ENCODE results near the gene INO80E. TPM values are rescaled to one million over a fixed set of nuclear protein-coding genes. Genes with fewer than 3 reads are reported as not detected.

The INO80E gene
- total and polyA plus RNA-seq, 2 of the 8 experiments (the other 6 are each of a cell fraction or from before 2014, with no cell fraction given) = 43.0 to 91.2 TPM

GRCh38 chr16:30032083-30032819 is 36.2 kb downstream of the INO80E start:
- peaks cover 0 to 14% (median 5%) of the 10 kb centered on the region in 4 experiments; a peak in 2 of 7 replicates for H3K27me3 ChIP-seq (replicated peaks in 1 of 4; ENCODE audit: control insufficient read depth in 3 of 4, extremely low read depth in 1 of 4, insufficient read depth in 3 of 4, low read length in 3 of 4)
- peak overlapping the region in 1 of 4 experiments; percentile 90; a peak in 3 of 8 replicates for H3K4me3 ChIP-seq (ENCODE audit: extremely low read depth in 1 of 4, insufficient read depth in 2 of 4, low read depth in 3 of 4, low read length in 4 of 4)
- 16% methylated on average over 10 of the region's 12 CpGs; no CpG with 5 or more reads in 1 of the 2 experiments for WGBS, 2 experiments (ENCODE audit: extremely low coverage in 1 of 2, insufficient coverage in 1 of 2, insufficient read length in 1 of 2, insufficient replicate concordance in 2 of 2, low coverage in 1 of 2, low lambda C conversion rate in 2 of 2, missing lambda C conversion rate in 1 of 2)
- FAIRE-seq = peak; percentile 90
- no peak overlapping the region for H4K91ac ChIP-seq (replicated peaks; ENCODE audit: insufficient read length, low read length)
- H3K4me2 ChIP-seq (ENCODE audit: insufficient read depth in 1 of 2, low read depth in 2 of 2, low read length in 2 of 2) = peak overlapping the region; percentile 76 to 84; a peak in 3 of 4 replicates
- H3K14ac ChIP-seq (ENCODE audit: insufficient read length) = no peak overlapping the region
- no peak overlapping the region for H2AFZ ChIP-seq (ENCODE audit: low read length)
- H2BK12ac ChIP-seq (ENCODE audit: low read depth, low read length) = peak overlapping the region; percentile 75; the same call in 1 of the 2 replicates
- CTCF ChIA-PET (ENCODE audit: partially characterized antibody) = interaction anchor here (0.6 to 3.0 kb wide), 52 partner anchors 8 to 389 kb away, joined by 3 to 25 read pairs (median 6); partner anchors contain the start of genes ASPHD1, C16orf92, KCTD13 and PAGR1
- peaks cover 0 to 2% (median 0%) of the 10 kb centered on the region in 4 experiments; a peak in 1 of 8 replicates for H3K36me3 ChIP-seq (ENCODE audit: control insufficient read depth in 2 of 4, insufficient read depth in 4 of 4, low read length in 3 of 4)
- peaks cover 5% of the 10 kb centered on the region; the same call in 1 of the 2 replicates for H3K79me1 ChIP-seq (ENCODE audit: low read depth, low read length)
- H3K9ac ChIP-seq (replicated peaks in 1 of 4; ENCODE audit: extremely low read depth in 1 of 4, low read depth in 3 of 4, low read length in 3 of 4) = no peak overlapping the region
- H3K23me2 ChIP-seq (ENCODE audit: low read depth, low read length) = peaks cover 10% of the 10 kb centered on the region; the same call in 1 of the 2 replicates
- H2BK5ac ChIP-seq (ENCODE audit: low read depth, low read length) = no peak overlapping the region
- peak; percentile 51 to 86 for DNase-seq (ENCODE audit: low read depth in 1 of 2, low spot score in 2 of 2)
- H3K56ac ChIP-seq (replicated peaks; ENCODE audit: insufficient read length, low read depth, low read length) = no peak overlapping the region
- no peak overlapping the region for H2BK15ac ChIP-seq (ENCODE audit: low read length)
- no peak overlapping the region for H3K27ac ChIP-seq (ENCODE audit: low read depth, low read length)
- peaks cover 12 to 13% of the 10 kb centered on the region in 2 experiments for H4K20me1 ChIP-seq (replicated peaks in 1 of 2; ENCODE audit: control insufficient read depth in 1 of 2, insufficient read depth in 2 of 2, low read length in 2 of 2)
- H4K8ac ChIP-seq (ENCODE audit: extremely low read depth, insufficient read depth, low read length) = no peak overlapping the region; the same call in 1 of the 2 replicates
- H2BK120ac ChIP-seq (replicated peaks; ENCODE audit: low read depth, low read length) = no peak overlapping the region
- peaks cover 0 to 26% (median 19%) of the 10 kb centered on the region in 4 experiments; a peak in 6 of 7 replicates for H3K4me1 ChIP-seq (replicated peaks in 1 of 4; ENCODE audit: control insufficient read depth in 3 of 4, insufficient read depth in 4 of 4, low read length in 3 of 4)
- no peak overlapping the region for H4K5ac ChIP-seq (ENCODE audit: insufficient read length, low read depth, low read length)
- POLR2A ChIA-PET (ENCODE audit: partially characterized antibody) = interaction anchor here (0.8 to 4.2 kb wide), 24 partner anchors 9 to 354 kb away, joined by 3 to 25 read pairs (median 4); partner anchors contain the start of genes ALDOA, ASPHD1, CDIPT and DOC2A
- H3K79me2 ChIP-seq (ENCODE audit: control insufficient read depth in 1 of 2, insufficient read depth in 2 of 2, low read length in 2 of 2) = no peaks in the 10 kb centered on the region
- H3K4ac ChIP-seq (replicated peaks; ENCODE audit: insufficient read length, low read depth, low read length) = no peak overlapping the region
- no peaks in the 10 kb centered on the region for H3K9me3 ChIP-seq (ENCODE audit: insufficient read depth in 2 of 2, low read depth in 1 of 2, low read length in 1 of 2)
- H2BK20ac ChIP-seq (ENCODE audit: low read length) = 0 out of 2 replicates have a peak overlapping the region, but pooled peaks have one; percentile 99
- H2AK5ac ChIP-seq (ENCODE audit: low read depth, low read length) = no peak overlapping the region
- no peak overlapping the region; the same call in 1 of the 2 replicates for H3K18ac ChIP-seq (ENCODE audit: extremely low read depth, low read length)
- no peak overlapping the region for H3K23ac ChIP-seq (ENCODE audit: insufficient read length)
- TF ChIP-seq EP300 (IDR thresholded peaks at IDR 0.05; ENCODE audit: borderline replicate concordance in 1 of 2, low read depth in 2 of 2, low read length in 2 of 2) (peak in 1 of 2 experiments; percentile 20; a peak in 1 of 3 replicates), SP1 (IDR thresholded peaks at IDR 0.05; ENCODE audit: low read depth, low read length) (0 out of 2 replicates have a peak, but pooled peaks have one; percentile 33), POU5F1 (IDR thresholded peaks at IDR 0.05; ENCODE audit: low read depth, low read length) (no peak), YY1 (IDR thresholded peaks at IDR 0.05; ENCODE audit: low read depth, low read length) (peak; percentile 37; the same call in 1 of the 2 replicates), SIN3A (conservative IDR thresholded peaks at IDR 0.05 in 1 of 2, IDR thresholded peaks at IDR 0.05 in 1 of 2; ENCODE audit: low read depth in 1 of 2, low read length in 2 of 2) (peak in 1 of 2 experiments; percentile 63; a peak in 2 of 4 replicates)
- TF ChIP-seq, protein P1, sequence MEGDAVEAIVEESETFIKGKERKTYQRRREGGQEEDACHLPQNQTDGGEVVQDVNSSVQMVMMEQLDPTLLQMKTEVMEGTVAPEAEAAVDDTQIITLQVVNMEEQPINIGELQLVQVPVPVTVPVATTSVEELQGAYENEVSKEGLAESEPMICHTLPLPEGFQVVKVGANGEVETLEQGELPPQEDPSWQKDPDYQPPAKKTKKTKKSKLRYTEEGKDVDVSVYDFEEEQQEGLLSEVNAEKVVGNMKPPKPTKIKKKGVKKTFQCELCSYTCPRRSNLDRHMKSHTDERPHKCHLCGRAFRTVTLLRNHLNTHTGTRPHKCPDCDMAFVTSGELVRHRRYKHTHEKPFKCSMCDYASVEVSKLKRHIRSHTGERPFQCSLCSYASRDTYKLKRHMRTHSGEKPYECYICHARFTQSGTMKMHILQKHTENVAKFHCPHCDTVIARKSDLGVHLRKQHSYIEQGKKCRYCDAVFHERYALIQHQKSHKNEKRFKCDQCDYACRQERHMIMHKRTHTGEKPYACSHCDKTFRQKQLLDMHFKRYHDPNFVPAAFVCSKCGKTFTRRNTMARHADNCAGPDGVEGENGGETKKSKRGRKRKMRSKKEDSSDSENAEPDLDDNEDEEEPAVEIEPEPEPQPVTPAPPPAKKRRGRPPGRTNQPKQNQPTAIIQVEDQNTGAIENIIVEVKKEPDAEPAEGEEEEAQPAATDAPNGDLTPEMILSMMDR (IDR thresholded peaks at IDR 0.05; ENCODE audit: control extremely low read depth in 1 of 3, insufficient read depth in 1 of 3, low read depth in 1 of 3, low read length in 3 of 3) = peak; percentile 71 to 93 (median 89)
